GM19438 (cell line): ENCODE data around the gene PHRF1.
"Not testable (repeated sequence)": the region's sequence is repeated elsewhere in the genome, so short reads cannot be mapped to it uniquely, and the experiment has no call there.

ENCODE experiments used
- ATAC-seq: cut with Tn5 transposase; IDR thresholded peaks from one replicate; pipeline ENCODE4 v1.9.1; 2021; ENCODE audit warnings: low read depth; ENCODE audit not compliant: unreplicated experiment

Gene PHRF1

GRCh38 chr11:573146-573759 lies 3.0 kb upstream of the PHRF1 start:
- ATAC-seq, result no peak

- not testable (repeated sequence) for ATAC-seq
Observed at GRCh38 chr11:574031-574570, 2.2 kb upstream of the PHRF1 start.

GRCh38 chr11:574632-575312 lies 1.5 kb upstream of the PHRF1 start:
- ATAC-seq, result no peak

- no peak for ATAC-seq
Observed at GRCh38 chr11:575313-575995, 816 bp upstream of the PHRF1 start.

- ATAC-seq, result no peak
Observed at GRCh38 chr11:576811-577610, 741 bp downstream of the PHRF1 start.

GRCh38 chr11:577611-577894 lies 1.3 kb downstream of the PHRF1 start:
- ATAC-seq, result no peak

GRCh38 chr11:578276-579035 lies 2.2 kb downstream of the PHRF1 start:
- ATAC-seq, result no peak

GRCh38 chr11:579830-580601 lies 3.7 kb downstream of the PHRF1 start:
- no peak for ATAC-seq

- no peak for ATAC-seq
Observed at GRCh38 chr11:581342-581741, 5.1 kb downstream of the PHRF1 start.

GRCh38 chr11:581752-582151 lies 5.5 kb downstream of the PHRF1 start:
- no peak for ATAC-seq

GRCh38 chr11:584287-584686 lies 8.0 kb downstream of the PHRF1 start:
- no peak for ATAC-seq

- no peak for ATAC-seq
Observed at GRCh38 chr11:586376-587316, 10.4 kb downstream of the PHRF1 start.

- no peak for ATAC-seq
Observed at GRCh38 chr11:587546-587945, 11.3 kb downstream of the PHRF1 start.

GRCh38 chr11:587978-588380 lies 11.7 kb downstream of the PHRF1 start:
- ATAC-seq, result no peak

GRCh38 chr11:589798-590197 lies 13.5 kb downstream of the PHRF1 start:
- ATAC-seq, result no peak

GRCh38 chr11:590997-591396 lies 14.7 kb downstream of the PHRF1 start:
- ATAC-seq, result no peak

- no peak for ATAC-seq
Observed at GRCh38 chr11:592501-592900, 16.2 kb downstream of the PHRF1 start.

GRCh38 chr11:592918-593317 lies 16.6 kb downstream of the PHRF1 start:
- ATAC-seq, result no peak

GRCh38 chr11:593347-593746 lies 17.1 kb downstream of the PHRF1 start:
- no peak for ATAC-seq
